GM19238 (cell line): ENCODE results near the gene RND2.
"Not testable (repeated sequence)": the region's sequence is repeated elsewhere in the genome, so short reads cannot be mapped to it uniquely, and the experiment has no call there.

ENCODE experiments used
- DNase-seq: peaks from one replicate; pipeline ENCODE4 v3.0.0; 2011; ENCODE audit warnings: low spot score; ENCODE audit not compliant: insufficient read length

RND2 gene

GRCh38 chr17:43026595-43026994, 1.6 kb downstream of the RND2 start:
- no peak for DNase-seq

DNA sequence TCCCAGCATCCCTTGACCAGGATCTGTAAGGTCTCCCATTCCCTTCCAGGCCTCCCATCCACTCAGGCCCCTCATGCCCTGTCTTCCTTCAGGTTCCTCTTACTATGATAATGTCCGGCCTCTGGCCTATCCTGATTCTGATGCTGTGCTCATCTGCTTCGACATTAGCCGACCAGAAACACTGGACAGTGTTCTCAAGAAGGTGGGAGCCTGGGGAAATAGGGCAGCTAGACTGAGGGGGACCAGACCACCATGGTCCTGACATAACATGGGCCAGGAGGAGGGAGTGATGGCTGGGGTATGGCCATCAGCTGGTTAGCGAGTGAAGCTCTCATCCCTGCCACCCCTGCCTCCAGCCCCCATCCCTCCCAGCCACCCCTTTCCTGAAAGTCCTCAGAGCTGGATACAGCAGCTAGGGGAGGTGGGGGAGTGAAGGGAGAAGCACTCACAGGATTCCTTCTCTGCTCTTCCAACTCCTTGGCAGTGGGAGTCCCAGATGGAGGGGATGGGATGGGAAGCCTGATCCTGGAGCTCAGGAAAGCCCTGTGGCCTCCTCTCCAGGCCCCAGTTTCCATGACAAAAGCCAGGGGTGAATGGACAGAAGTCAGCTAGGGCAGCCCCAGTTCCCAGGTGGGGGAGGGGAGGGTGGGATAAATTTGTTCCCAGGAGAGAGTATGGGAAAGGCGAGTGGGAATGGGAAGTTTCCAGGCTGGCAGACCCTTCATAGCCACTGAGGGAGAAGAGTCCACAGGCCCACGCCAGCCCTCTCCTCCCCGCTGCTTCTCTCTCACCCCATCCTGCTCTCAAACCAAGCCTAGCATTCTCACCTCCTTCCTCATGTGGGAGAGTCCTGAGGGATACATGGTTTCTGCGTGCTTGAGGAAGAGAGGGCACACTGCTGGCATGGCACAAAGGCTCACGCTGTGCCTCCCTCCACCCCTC, 2.3 kb downstream of the RND2 start:
- DNase-seq = no peak

GRCh38 chr17:43028221-43028861, 3.3 kb downstream of the RND2 start:
- DNase-seq = no peak

DNA sequence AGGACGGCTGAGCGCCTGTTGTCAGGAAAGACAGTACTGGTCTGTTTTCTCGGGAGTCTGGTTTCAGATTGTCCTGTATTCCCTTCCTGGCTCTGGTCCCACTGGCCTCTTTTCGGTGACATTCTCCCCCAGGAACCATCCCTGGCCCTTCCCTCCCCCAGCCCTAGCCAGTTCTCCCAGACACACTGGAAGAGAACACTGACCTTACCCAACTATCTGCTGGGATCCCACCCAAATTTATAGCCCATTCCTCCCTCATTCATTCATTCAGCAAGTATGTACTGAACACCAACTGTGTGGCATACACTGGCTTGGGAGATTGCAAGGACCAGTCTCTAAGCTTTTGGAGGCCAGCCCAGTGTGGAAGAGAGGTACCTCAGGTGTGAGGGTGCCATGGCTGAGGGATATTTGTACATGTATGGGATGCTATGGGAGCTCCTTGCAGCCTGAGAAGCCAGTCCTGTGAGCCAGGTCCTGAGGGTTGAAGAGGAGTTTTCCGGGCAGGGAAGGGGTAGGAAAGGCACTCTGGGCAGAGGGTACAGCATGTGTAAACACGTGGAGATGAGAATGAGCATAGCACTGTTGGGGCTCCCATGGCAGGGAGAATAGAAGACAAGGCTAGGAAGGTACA, 5.2 kb downstream of the RND2 start:
- no peak for DNase-seq

- DNase-seq = no peak
These were observed 6.6 kb downstream of the RND2 start for GRCh38 chr17:43031666-43032065.

GRCh38 chr17:43033948-43034881, 9.2 kb downstream of the RND2 start:
- no peak for DNase-seq

GRCh38 chr17:43034894-43035293, 9.9 kb downstream of the RND2 start:
- DNase-seq = no peak

DNA sequence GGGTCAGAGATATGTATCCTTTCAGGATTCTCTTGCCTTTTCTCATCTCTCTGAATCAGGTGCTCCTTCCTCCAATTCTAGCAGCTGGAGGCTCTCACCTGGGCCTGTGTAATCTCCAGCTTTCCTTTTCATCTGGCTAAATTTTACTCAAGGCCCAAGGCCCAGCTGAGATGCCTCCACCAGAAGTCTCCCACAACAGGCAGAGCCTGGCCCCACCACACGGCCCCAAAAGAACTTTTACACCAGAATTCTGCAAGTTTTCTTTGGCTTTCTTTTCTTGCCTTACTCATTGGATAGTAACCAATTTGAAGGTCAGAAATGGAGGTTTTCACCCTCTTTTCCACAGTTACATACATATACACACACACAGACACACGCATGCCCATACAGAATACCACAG, 14.6 kb downstream of the RND2 start:
- no peak for DNase-seq

DNA sequence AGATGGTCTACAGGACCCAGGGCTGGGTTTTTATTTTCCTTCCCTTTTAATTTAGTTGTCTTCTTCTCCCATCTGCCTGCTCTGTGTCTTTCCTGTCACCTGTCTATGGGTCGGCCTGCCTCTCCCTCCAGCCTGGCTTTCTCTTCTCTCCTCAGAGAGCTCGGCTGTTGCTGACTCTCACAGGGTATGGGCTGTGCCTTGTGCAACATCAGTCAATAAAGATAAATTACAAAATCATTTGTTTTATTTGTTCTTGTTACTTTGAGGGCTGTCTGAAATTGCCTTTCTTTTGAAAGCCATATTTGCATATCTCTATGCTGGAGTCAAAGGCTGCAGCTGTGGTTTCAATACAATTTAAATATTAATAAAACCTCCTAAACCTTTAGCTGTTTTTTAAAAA, 15.6 kb downstream of the RND2 start:
- no peak for DNase-seq

GRCh38 chr17:43042025-43042628, 17.1 kb downstream of the RND2 start:
- no peak for DNase-seq

GRCh38 chr17:43043307-43043706, 18.3 kb downstream of the RND2 start:
- DNase-seq = no peak

DNA sequence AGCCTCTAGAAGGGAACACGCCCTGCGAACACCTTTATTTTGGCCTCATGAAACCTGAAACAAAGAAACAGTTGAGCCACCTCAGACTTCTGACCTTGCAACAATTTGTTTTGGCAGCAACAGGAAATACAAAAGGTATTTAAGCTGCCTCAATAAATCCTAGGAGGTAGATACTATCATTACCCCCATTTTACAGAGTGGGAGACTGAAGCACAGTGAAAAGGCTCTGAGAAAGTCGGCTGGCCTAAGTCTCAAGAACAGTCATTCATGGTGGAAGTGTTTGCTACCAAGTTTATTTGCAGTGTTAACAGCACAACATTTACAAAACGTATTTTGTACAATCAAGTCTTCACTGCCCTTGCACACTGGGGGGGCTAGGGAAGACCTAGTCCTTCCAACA, 19.0 kb downstream of the RND2 start:
- no peak for DNase-seq

DNA sequence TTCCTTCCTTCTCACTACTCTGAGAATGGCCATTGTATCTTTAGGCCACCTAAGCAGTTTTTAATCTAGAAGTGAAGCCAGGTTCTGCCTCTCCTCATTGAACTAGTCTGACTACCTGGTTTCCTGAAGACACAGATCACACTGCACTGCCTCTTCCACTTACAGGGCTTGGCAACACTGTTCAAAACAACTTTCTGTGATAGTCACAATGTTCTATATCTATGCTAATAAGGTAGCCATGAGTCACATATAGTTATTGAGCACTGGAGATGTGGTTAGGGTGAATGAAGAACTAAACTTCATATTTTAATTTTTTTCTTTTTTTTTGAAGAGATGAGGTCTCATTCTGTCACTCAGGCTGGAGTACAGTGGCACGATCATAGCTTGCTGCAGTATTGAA, 26.9 kb downstream of the RND2 start:
- no peak for DNase-seq

- not testable (repeated sequence) for DNase-seq
These were observed 28.0 kb downstream of the RND2 start for GRCh38 chr17:43053008-43053407.

GRCh38 chr17:43056051-43056450, 31.0 kb downstream of the RND2 start:
- no peak for DNase-seq

DNA sequence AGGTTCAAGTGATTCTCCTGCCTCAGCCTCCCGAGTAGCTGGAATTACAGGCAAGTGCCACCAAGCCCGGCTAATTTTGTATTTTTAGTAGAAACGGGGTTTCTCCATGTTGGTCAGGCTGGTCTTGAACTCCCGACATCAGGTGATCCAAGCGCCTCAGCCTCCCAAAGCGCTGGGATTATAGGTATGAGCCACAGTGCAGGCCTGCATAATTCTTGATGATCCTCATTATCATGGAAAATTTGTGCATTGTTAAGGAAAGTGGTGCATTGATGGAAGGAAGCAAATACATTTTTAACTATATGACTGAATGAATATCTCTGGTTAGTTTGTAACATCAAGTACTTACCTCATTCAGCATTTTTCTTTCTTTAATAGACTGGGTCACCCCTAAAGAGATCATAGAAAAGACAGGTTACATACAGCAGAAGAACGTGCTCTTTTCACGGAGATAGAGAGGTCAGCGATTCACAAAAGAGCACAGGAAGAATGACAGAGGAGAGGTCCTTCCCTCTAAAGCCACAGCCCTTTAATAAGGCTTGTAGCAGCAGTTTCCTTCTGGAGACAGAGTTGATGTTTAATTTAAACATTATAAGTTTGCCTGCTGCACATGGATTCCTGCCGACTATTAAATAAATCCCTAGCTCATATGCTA, 38.1 kb downstream of the RND2 start:
- no peak for DNase-seq

GRCh38 chr17:43068570-43069367, 43.7 kb downstream of the RND2 start:
- DNase-seq = no peak

DNA sequence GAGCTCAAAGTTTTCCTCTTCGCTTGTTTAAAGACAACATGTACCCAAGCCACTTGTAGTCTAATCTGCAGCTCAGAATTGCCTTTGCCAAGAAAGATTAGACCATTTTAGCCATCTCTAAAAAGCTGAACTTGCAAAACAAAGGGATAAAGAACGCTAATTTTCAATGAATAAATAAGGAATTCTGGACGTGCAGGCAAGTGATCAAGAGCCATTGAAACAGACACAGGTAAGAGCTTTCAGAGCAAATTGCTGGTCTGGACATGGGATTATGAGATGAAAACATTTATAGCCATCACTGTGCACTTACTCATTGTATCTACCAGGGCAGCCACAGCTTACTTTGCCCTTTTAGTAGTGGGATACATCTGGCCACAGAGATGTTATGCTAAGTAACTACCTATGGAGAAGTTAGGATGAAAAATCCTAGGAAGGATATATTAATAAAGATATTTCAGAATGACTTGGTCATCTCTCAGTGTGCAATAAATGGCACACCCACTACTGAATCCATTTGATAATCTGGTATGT, 44.4 kb downstream of the RND2 start:
- no peak for DNase-seq

DNA sequence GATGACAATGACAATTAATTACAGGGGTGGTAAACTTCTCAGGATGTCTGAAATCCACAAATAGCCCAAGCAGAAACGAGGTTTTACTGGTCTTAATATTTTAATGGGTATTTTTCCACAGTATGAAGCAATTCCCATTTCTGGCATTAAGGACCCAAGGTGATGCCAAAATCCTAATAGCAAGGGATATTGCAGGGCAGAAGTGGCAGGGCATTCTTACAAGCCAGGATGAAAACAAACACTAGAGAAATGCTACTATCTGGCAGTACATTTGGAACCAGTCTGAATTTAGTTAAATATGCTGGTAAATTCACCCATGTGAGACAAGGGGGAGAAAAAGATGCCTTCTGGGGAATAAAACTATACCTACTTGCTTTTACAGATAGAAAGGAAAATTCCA, 45.2 kb downstream of the RND2 start:
- DNase-seq = no peak
